IMR-90 (cell line): Measurements from ENCODE around the gene CHAF1B. TPM values are rescaled to one million over a fixed set of nuclear protein-coding genes. Genes with fewer than 3 reads are reported as not detected.
A peak's percentile ranks its signal among the peaks of the same experiment; 100 is the strongest.

Experiments used
- ATAC-seq: fragments of 200-7000 bp; cut with Tn5 transposase; 2 replicates; pipeline ENCODE4 v1.9.1; 2020; ENCODE audit warnings: low read depth, mild to moderate bottlenecking, moderate library complexity
- BruUV-seq: library from RNA; stranded (reverse); fragments of 400-500 nt; replicated peaks from 2 replicates; lab custom pipeline; 2021; lab: Mats Ljungman, UMichigan
- CTCF ChIA-PET: fragments of 300-600 bp; formaldehyde crosslinking; extraction: SDS; loops from one replicate; lab custom pipeline; 2021; ENCODE audit warnings: antibody characterized with exemption; lab: Yijun Ruan, JAX
- POLR2A ChIA-PET: fragments of 300-600 bp; sonication (Branson Sonifier 250); formaldehyde crosslinking; loops from one replicate; lab custom pipeline; 2022; ENCODE audit warnings: antibody characterized with exemption; ENCODE audit not compliant: unreplicated experiment; lab: Charles Lee
- DNase-seq: peaks from one replicate; pipeline ENCODE4 v3.0.0; 2013
- H2AFZ ChIP-seq: replicated peaks from 2 replicates; pipeline ENCODE3; 2013; ENCODE audit warnings: low read length, mild to moderate bottlenecking; ENCODE audit not compliant: poor library complexity
- H2AK5ac ChIP-seq: 2 replicates; pipeline ENCODE4 v1.6.1; 2013; ENCODE audit warnings: low read depth, low read length, inconsistent platforms
- H2AK9ac ChIP-seq: replicated peaks from 2 replicates; pipeline ENCODE3; 2013; ENCODE audit warnings: mild to moderate bottlenecking, low read depth, low read length, moderate library complexity; ENCODE audit not compliant: poor library complexity
- H2BK120ac ChIP-seq: 2 replicates; pipeline ENCODE4 v1.6.1; 2013; ENCODE audit warnings: low read depth, low read length, inconsistent platforms
- H2BK15ac ChIP-seq: 3 replicates; pipeline ENCODE4 v1.6.1; 2013; ENCODE audit warnings: low read depth, low read length, inconsistent platforms
- H2BK20ac ChIP-seq: 2 replicates; pipeline ENCODE4 v1.6.1; 2013; ENCODE audit warnings: low read depth, mild to moderate bottlenecking, inconsistent platforms, low read length, moderate library complexity
- H2BK5ac ChIP-seq: 2 replicates; pipeline ENCODE4 v1.6.1; 2013; ENCODE audit warnings: mild to moderate bottlenecking, low read depth, low read length, inconsistent platforms; ENCODE audit not compliant: poor library complexity, severe bottlenecking
- H3K14ac ChIP-seq: replicated peaks from 2 replicates; pipeline ENCODE4 v1.6.1; 2013; ENCODE audit warnings: low read depth, low read length, inconsistent platforms
- H3K18ac ChIP-seq: 2 replicates; pipeline ENCODE4 v1.6.1; 2013; ENCODE audit warnings: low read depth, low read length, control low read depth
- H3K23ac ChIP-seq: 2 replicates; pipeline ENCODE4 v1.6.1; 2013; ENCODE audit warnings: low read depth, low read length, inconsistent platforms
- H3K27ac ChIP-seq: 2 replicates; pipeline ENCODE4 v1.5.1; 2013; ENCODE audit warnings: mild to moderate bottlenecking, control low read depth, low read length; ENCODE audit not compliant: insufficient read depth
- H3K27me3 ChIP-seq: 2 replicates; pipeline ENCODE4 v1.6.1; 2013; ENCODE audit warnings: low read length; ENCODE audit not compliant: control insufficient read depth, insufficient read depth
- H3K36me3 ChIP-seq: 2 replicates; pipeline ENCODE4 v1.6.1; 2013; ENCODE audit warnings: low read length, mixed read lengths; ENCODE audit not compliant: control insufficient read depth, insufficient read depth
- H3K4ac ChIP-seq: 2 replicates; pipeline ENCODE4 v1.6.1; 2013; ENCODE audit warnings: low read depth, low read length, inconsistent platforms
- H3K4me1 ChIP-seq: 2 replicates; pipeline ENCODE4 v1.6.1; 2013; ENCODE audit warnings: low read length, mixed read lengths; ENCODE audit not compliant: control insufficient read depth, insufficient read depth
- H3K4me2 ChIP-seq: 2 replicates; pipeline ENCODE4 v1.6.1; 2013; ENCODE audit warnings: low read depth, mild to moderate bottlenecking, control low read depth, low read length, moderate library complexity
- H3K4me3 ChIP-seq: 2 replicates; pipeline ENCODE4 v1.5.1; 2013; ENCODE audit warnings: low read depth, mild to moderate bottlenecking, control low read depth, low read length, moderate library complexity; ENCODE audit not compliant: insufficient read depth
- H3K56ac ChIP-seq: 2 replicates; pipeline ENCODE4 v1.6.1; 2013; ENCODE audit warnings: low read length, inconsistent platforms; ENCODE audit not compliant: insufficient read depth; ENCODE audit errors: extremely low read depth
- H3K79me1 ChIP-seq, 2 experiments: 2 replicates each; pipeline ENCODE4 v1.6.1; 2013; ENCODE audit warnings: low read length in 2 of 2, inconsistent platforms in 1 of 2, low read depth in 1 of 2
- H3K9ac ChIP-seq: 2 replicates; pipeline ENCODE4 v1.6.1; 2013; ENCODE audit warnings: low read depth, low read length, control low read depth
- H3K9me1 ChIP-seq: 2 replicates; pipeline ENCODE4 v1.6.1; 2013; ENCODE audit warnings: low read length, inconsistent platforms; ENCODE audit not compliant: insufficient read depth
- H3K9me3 ChIP-seq: 2 replicates; pipeline ENCODE4 v1.6.1; 2013; ENCODE audit warnings: low read length; ENCODE audit not compliant: control insufficient read depth, insufficient read depth
- H4K20me1 ChIP-seq: 2 replicates; pipeline ENCODE4 v1.6.1; 2013; ENCODE audit warnings: low read length, inconsistent platforms; ENCODE audit not compliant: insufficient read depth
- H4K5ac ChIP-seq: 2 replicates; pipeline ENCODE4 v1.6.1; 2013; ENCODE audit warnings: mild to moderate bottlenecking, low read depth, low read length, control low read depth
- H4K8ac ChIP-seq, 2 experiments: 2 replicates each; pipeline ENCODE4 v1.6.1; 2013; ENCODE audit warnings: low read depth in 2 of 2, low read length in 2 of 2, control low read depth in 1 of 2, inconsistent platforms in 1 of 2
- H4K91ac ChIP-seq: 2 replicates; pipeline ENCODE4 v1.6.1; 2013; ENCODE audit warnings: low read depth, low read length, inconsistent platforms; ENCODE audit not compliant: insufficient read depth
- RFX5 ChIP-seq: IDR thresholded peaks from 2 replicates; pipeline ENCODE4 v1.8.0; 2012; ENCODE audit warnings: low read depth, mild to moderate bottlenecking, low read length, moderate library complexity
- WGBS, 2 experiments: methylation state at CpG; one replicate each; pipeline versions ENCODE4 v1.1.5 to v1.1.7; 2013; ENCODE audit warnings: missing lambda C conversion rate in 2 of 2; ENCODE audit not compliant: insufficient read length in 1 of 2; ENCODE audit errors: extremely low coverage in 2 of 2; 5-methylcytosine and 5-hydroxymethylcytosine counted together
- dilution Hi-C: fragments of 300-500 bp; cut with HindIII; formaldehyde crosslinking; loops from one replicate; pipeline ENCODE4 v1.14.3; 2018; ENCODE audit warnings: low sequenced_read_pairs; ENCODE audit not compliant: unreplicated experiment
- in situ Hi-C: fragments of 300-500 bp; cut with MboI; formaldehyde crosslinking; loops from 3 replicates; pipeline ENCODE4 v1.14.3; 2019; ENCODE audit warnings: low sequenced_read_pairs, inconsistent platforms, mixed read lengths
- intact Hi-C: fragments of 100-400 bp; cut with micrococcal nuclease; formaldehyde crosslinking; loops from 2 replicates; pipeline ENCODE4 v1.10.0; 2022
- microRNA-seq, 2 experiments: library from miRNA; stranded (forward) in 1 of 2; unstranded in 1 of 2; fragments of 10-50 nt in 1 of 2; fragments of <30 nt in 1 of 2; gene quantifications in 1 of 2; microRNA quantifications in 1 of 2; one replicate each; pipeline versions ENCODE3 to v1.1.0; 2013 to 2020; ENCODE audit not compliant: insufficient read depth in 1 of 2, insufficient read length in 1 of 2, unreplicated experiment in 1 of 2
- polyA plus RNA-seq, 3 experiments: library from polyadenylated mRNA; depleted of rRNA; stranded (reverse); fragments of >200 nt; gene quantifications; 2 replicates each; pipeline ENCODE4 v1.2.3, GENCODE V29; 2012; ENCODE audit warnings: low replicate concordance in 1 of 3
- small RNA-seq, 5 experiments: library from RNA; depleted of rRNA; stranded (forward); fragments of <200 nt; gene quantifications; one replicate each; pipeline ENCODE3, GENCODE V24; 2012
- total RNA-seq: library from RNA; depleted of rRNA; stranded (reverse); fragments of >200 nt; gene quantifications from 2 replicates; pipeline ENCODE4 v1.2.3, GENCODE V29; 2012; rRNA removed

The CHAF1B gene
- total and polyA plus RNA-seq, 2 of the 4 experiments (the other 2 are of a cell fraction) = 4.5 to 6.4 TPM

GRCh38 chr21:36466061-36466511, 80.9 kb downstream of the CHAF1B start:
- no peaks in the 10 kb centered on the region for H3K9me3 ChIP-seq
- no peaks in the 10 kb centered on the region for H4K20me1 ChIP-seq
- WGBS, 2 experiments = no CpG with 5 or more reads among the region's 8 CpGs
- TF ChIP-seq RFX5 = no peak
- ATAC-seq (no peak), DNase-seq (peak; percentile 21)
- BruUV-seq = no TSS peak
- ChIA-PET CTCF (no interaction called here), POLR2A (no interaction called here)
- no peak overlapping the region for H2BK5ac ChIP-seq
- no peak overlapping the region for H3K4me2 ChIP-seq
- no peak overlapping the region for H3K4ac ChIP-seq
- no peak overlapping the region for H3K56ac ChIP-seq
- no peak overlapping the region for H3K27ac ChIP-seq
- H3K4me1 ChIP-seq = no peaks in the 10 kb centered on the region
- no peak overlapping the region for H2AK9ac ChIP-seq
- no peak overlapping the region for H3K9ac ChIP-seq
- no peak overlapping the region for H2BK15ac ChIP-seq
- no peak overlapping the region for H4K5ac ChIP-seq
- intact Hi-C loops = no loop called here
- no peak overlapping the region for H2BK20ac ChIP-seq
- peaks cover 2% of the 10 kb centered on the region; the same call in 1 of the 2 replicates for H3K27me3 ChIP-seq
- no peaks in the 10 kb centered on the region; the same call in 1 of the 2 replicates for H3K9me1 ChIP-seq
- H2BK120ac ChIP-seq = no peak overlapping the region
- H3K14ac ChIP-seq = no peak overlapping the region
- no peak overlapping the region for H3K23ac ChIP-seq
- in situ Hi-C loops = no loop called here
- H3K4me3 ChIP-seq = no peak overlapping the region
- dilution Hi-C loops = no loop called here
- no peak overlapping the region for H2AFZ ChIP-seq
- no peak overlapping the region for H4K8ac ChIP-seq
- no peaks in the 10 kb centered on the region for H3K36me3 ChIP-seq
- H2AK5ac ChIP-seq = no peak overlapping the region
- H3K18ac ChIP-seq = no peak overlapping the region
- H3K79me1 ChIP-seq = no peaks in the 10 kb centered on the region
- no peak overlapping the region for H4K91ac ChIP-seq

Small RNAs within 50 kb of the gene (microRNA-seq; reads per million reads assigned to microRNA genes)
- not detected for gene ATP5MFP1 (ENCODE audit: insufficient read depth, insufficient read length)

Small RNAs within 50 kb of the gene (small RNA-seq; reads per million reads assigned to genes)
- 0 reads per million in 5 experiments for gene ATP5MFP1

Other genes with a start within 250 kb of the CHAF1B start
- 7.5 and 8.8 TPM in 2 replicates for gene DOP1B, start 228.6 kb upstream of the CHAF1B start, total RNA-seq
- gene DOP1B, start 228.6 kb upstream of the CHAF1B start, polyA plus RNA-seq (2012; rRNA removed) = 12.2 and 13.0 TPM in 2 replicates
- 23.5 and 39.4 TPM in 2 replicates for gene MORC3, start 65.2 kb upstream of the CHAF1B start, total RNA-seq
- gene MORC3, start 65.2 kb upstream of the CHAF1B start, polyA plus RNA-seq (2012; rRNA removed) = 11.1 and 14.0 TPM in 2 replicates
- not detected in 2 replicates for gene CLDN14, start 94.7 kb downstream of the CHAF1B start, total RNA-seq
- not detected in 2 replicates for gene CLDN14, start 94.7 kb downstream of the CHAF1B start, polyA plus RNA-seq (2012; rRNA removed)